Ovary (tissue), 3 donors: ENCODE results near the gene PITPNC1.

ENCODE experiments used
- CTCF ChIP-seq, 3 donors: fragments of 450-650 bp in 2 of 3; fragments of 200-600 bp in 1 of 3; IDR thresholded peaks; one replicate each; pipeline versions ENCODE4 v1.5.1 to v1.8.0; 2016 to 2022; ENCODE audit warnings: antibody characterized with exemption in 3 of 3, mild to moderate bottlenecking in 1 of 3
- POLR2A ChIP-seq: fragments of 450-650 bp; IDR thresholded peaks from one replicate; pipeline ENCODE4 v1.6.1; 2017; ENCODE audit warnings: antibody characterized with exemption, mild to moderate bottlenecking, moderate library complexity
- donor health status: DM: no; HTN: no; CAD: no.

- TF ChIP-seq CTCF (IDR thresholded peaks at IDR 0.05) = no peak
- no peak for TF ChIP-seq POLR2A
These were observed 24.0 kb downstream of the PITPNC1 start for GRCh38 chr17:67401106-67401505.
